ENCODE results near the gene GNG3. TPM values are rescaled to one million over a fixed set of nuclear protein-coding genes. Genes with fewer than 3 reads are reported as not detected.

GNG3 gene
- total and polyA plus RNA-seq, 2 of the 8 experiments (the other 6 are each of a cell fraction or from before 2014, with no cell fraction given): 4.9 to 12.1 TPM

GRCh38 chr11:62710001-62710345 lies 2.5 kb downstream of the GNG3 start:
- Histone ChIP-seq H3K27me3 (replicated peaks in 1 of 4; ENCODE audit: control insufficient read depth in 3 of 4, extremely low read depth in 1 of 4, insufficient read depth in 3 of 4, low read length in 3 of 4) (no peaks in the 10 kb centered on the region; a peak in 1 of 7 replicates), H2BK15ac (ENCODE audit: low read length) (no peak overlapping the region; the same call in 1 of the 2 replicates), H3K4me1 (replicated peaks in 1 of 4; ENCODE audit: control insufficient read depth in 3 of 4, insufficient read depth in 4 of 4, low read length in 3 of 4) (peaks cover 7 to 43% (median 21%) of the 10 kb centered on the region in 4 experiments), H3K23me2 (ENCODE audit: low read depth, low read length) (peaks cover 22% of the 10 kb centered on the region), H4K91ac (replicated peaks; ENCODE audit: insufficient read length, low read length) (peak overlapping the region; percentile 96), H2BK120ac (replicated peaks; ENCODE audit: low read depth, low read length) (peak overlapping the region; percentile 44), H3K4me3 (ENCODE audit: extremely low read depth in 1 of 4, insufficient read depth in 2 of 4, low read depth in 3 of 4, low read length in 4 of 4) (peak overlapping the region; percentile 60 to 86 (median 75); a peak in 7 of 8 replicates), H3K27ac (ENCODE audit: low read depth, low read length) (peak overlapping the region; percentile 95), H3K23ac (ENCODE audit: insufficient read length) (no peak overlapping the region), H4K8ac (ENCODE audit: extremely low read depth, insufficient read depth, low read length) (peak overlapping the region; percentile 100; the same call in 1 of the 2 replicates), H3K79me1 (ENCODE audit: low read depth, low read length) (no peaks in the 10 kb centered on the region; the same call in 1 of the 2 replicates), H2AFZ (ENCODE audit: low read length) (peak overlapping the region; percentile 45; the same call in 1 of the 2 replicates), H3K79me2 (ENCODE audit: control insufficient read depth in 1 of 2, insufficient read depth in 2 of 2, low read length in 2 of 2) (peaks cover 0 to 13% of the 10 kb centered on the region in 2 experiments; a peak in 1 of 4 replicates), H3K9ac (replicated peaks in 1 of 4; ENCODE audit: extremely low read depth in 1 of 4, low read depth in 3 of 4, low read length in 3 of 4) (peak overlapping the region in 3 of 4 experiments; percentile 88 to 92 (median 91); a peak in 6 of 7 replicates), H2AK5ac (ENCODE audit: low read depth, low read length) (peak overlapping the region; percentile 14; the same call in 1 of the 2 replicates), H4K20me1 (replicated peaks in 1 of 2; ENCODE audit: control insufficient read depth in 1 of 2, insufficient read depth in 2 of 2, low read length in 2 of 2) (peaks cover 0 to 2% of the 10 kb centered on the region in 2 experiments), H3K4me2 (ENCODE audit: insufficient read depth in 1 of 2, low read depth in 2 of 2, low read length in 2 of 2) (peak overlapping the region; percentile 99), H3K9me3 (ENCODE audit: insufficient read depth in 2 of 2, low read depth in 1 of 2, low read length in 1 of 2) (no peaks in the 10 kb centered on the region), H3K36me3 (ENCODE audit: control insufficient read depth in 2 of 4, insufficient read depth in 4 of 4, low read length in 3 of 4) (peaks cover 17 to 44% (median 24%) of the 10 kb centered on the region in 4 experiments), H2BK20ac (ENCODE audit: low read length) (no peak overlapping the region), H3K4ac (replicated peaks; ENCODE audit: insufficient read length, low read depth, low read length) (peak overlapping the region; percentile 55), H2BK12ac (ENCODE audit: low read depth, low read length) (peak overlapping the region; percentile 72; the same call in 1 of the 2 replicates), H3K14ac (ENCODE audit: insufficient read length) (no peak overlapping the region), H4K5ac (ENCODE audit: insufficient read length, low read depth, low read length) (peak overlapping the region; percentile 92), H2BK5ac (ENCODE audit: low read depth, low read length) (peak overlapping the region; percentile 96), H3K56ac (replicated peaks; ENCODE audit: insufficient read length, low read depth, low read length) (peak overlapping the region; percentile 87), H3K18ac (ENCODE audit: extremely low read depth, low read length) (peak overlapping the region; percentile 60)
- 63% methylated on average over 7 of the region's 7 CpGs; no CpG with 5 or more reads in 1 of the 2 experiments for WGBS, 2 experiments (ENCODE audit: extremely low coverage in 1 of 2, insufficient coverage in 1 of 2, insufficient read length in 1 of 2, insufficient replicate concordance in 2 of 2, low coverage in 1 of 2, low lambda C conversion rate in 2 of 2, missing lambda C conversion rate in 1 of 2)
- DNase-seq (ENCODE audit: low read depth in 1 of 2, low spot score in 2 of 2) (no peak), FAIRE-seq (no peak)
- TF ChIP-seq POU5F1 (IDR thresholded peaks at IDR 0.05; ENCODE audit: low read depth, low read length): no peak
- peak; percentile 71 for TF ChIP-seq TAF1 (IDR thresholded peaks at IDR 0.05; ENCODE audit: low read depth, low read length)
- peak; percentile 6; the same call in 1 of the 2 replicates for TF ChIP-seq TBP (IDR thresholded peaks at IDR 0.05; ENCODE audit: low read depth, low read length)
- TF ChIP-seq POLR2AphosphoS5 (IDR thresholded peaks at IDR 0.05; ENCODE audit: low read depth, low read length): peak; percentile 16; the same call in 1 of the 2 replicates
- ChIA-PET POLR2A (ENCODE audit: partially characterized antibody) (interaction anchor here (0.7 to 61.4 kb wide), 24 partner anchors 9 to 171 kb away, joined by 3 to 2041 read pairs (median 10); partner anchors contain the start of genes B3GAT3, C11orf98, CSKMT and GANAB), CTCF (ENCODE audit: partially characterized antibody) (interaction anchor here (0.9 to 1.1 kb wide), 2 partner anchors 14 to 23 kb away, joined by 3 read pairs; no protein-coding TSS in a partner anchor)
